Upper lobe of left lung (tissue), 6 donors: Measurements from ENCODE around the gene GPX6. TPM values are rescaled to one million over a fixed set of nuclear protein-coding genes. Genes with fewer than 3 reads are reported as not detected.

Experiments
- ATAC-seq, 2 donors: fragments of 200-7000 bp; cut with Tn5 transposase; one replicate each; pipeline ENCODE4 v1.9.1; 2022; ENCODE audit warnings: mild to moderate bottlenecking in 2 of 2, moderate library complexity in 2 of 2; ENCODE audit not compliant: low FRiP score in 2 of 2
- DNase-seq, 2 donors: peaks; one replicate each; pipeline ENCODE4 v3.0.0-alpha.2; 2019 to 2020
- H3K27ac ChIP-seq, 4 donors: fragments of 200-600 bp; sonication (generic); one replicate each; pipeline ENCODE4 v1.5.1; 2016 to 2019
- H3K27me3 ChIP-seq, 4 donors: fragments of 200-600 bp; sonication (generic); one replicate each; pipeline ENCODE4 v1.5.1; 2017 to 2019
- H3K36me3 ChIP-seq, 4 donors: fragments of 200-600 bp; sonication (generic); one replicate each; pipeline ENCODE4 v1.5.1; 2016 to 2019
- H3K4me1 ChIP-seq, 4 donors: fragments of 200-600 bp; sonication (generic); one replicate each; pipeline ENCODE4 v1.5.1; 2018 to 2019
- H3K4me3 ChIP-seq, 4 donors: fragments of 200-600 bp; sonication (generic); one replicate each; pipeline ENCODE4 v1.5.1; 2017 to 2019; ENCODE audit warnings: mild to moderate bottlenecking in 2 of 4, moderate library complexity in 1 of 4
- H3K9me3 ChIP-seq, 4 donors: fragments of 200-600 bp; sonication (generic); one replicate each; pipeline ENCODE4 v1.5.1; 2018 to 2019
- CTCF ChIP-seq, 6 experiments: fragments of 450-650 bp in 4 of 6; fragments of 200-600 bp in 2 of 6; sonication (generic) in 2 of 6; IDR thresholded peaks; one replicate each; pipeline ENCODE4 v1.5.1; 2016 to 2019; ENCODE audit warnings: antibody characterized with exemption in 6 of 6
- EP300 ChIP-seq, 4 donors: sonication (generic); formaldehyde crosslinking; IDR thresholded peaks; one replicate each; pipeline ENCODE4 v1.5.1; 2017; ENCODE audit warnings: antibody characterized with exemption in 4 of 4, control low read depth in 2 of 4
- POLR2A ChIP-seq, 4 donors: fragments of 450-650 bp; IDR thresholded peaks; one replicate each; pipeline ENCODE4 v1.5.1; 2016 to 2017; ENCODE audit warnings: antibody characterized with exemption in 4 of 4, mild to moderate bottlenecking in 2 of 4
- POLR2AphosphoS5 ChIP-seq, 2 donors: sonication (generic); formaldehyde crosslinking; IDR thresholded peaks; one replicate each; pipeline ENCODE4 v1.5.1; 2017; ENCODE audit warnings: antibody characterized with exemption in 2 of 2
- WGBS, 2 donors: methylation state at CpG; one replicate each; pipeline ENCODE4 v1.1.5; 2017 to 2018; 5-methylcytosine and 5-hydroxymethylcytosine counted together
- total RNA-seq, 6 donors: library from RNA; depleted of rRNA in 4 of 6; stranded (reverse); fragments of >200 nt in 4 of 6; gene quantifications; one replicate each; pipeline versions ENCODE4 v1.1.0 to v1.2.1, GENCODE V29; 2016 to 2021
- donor health status: DM: no; HTN: no; CAD: no; lungs with moderate emphysema.
- donor health status: DM: no; HTN: yes; CAD: no; lungs with severe emphysema.

Gene GPX6
- total RNA-seq, 6 donors from 2014 or later: not detected

GRCh38 chr6:28537065-28537464 is 21.5 kb upstream of the GPX6 start:
- Histone ChIP-seq H3K27ac (no peak overlapping the region), H3K27me3 (peaks cover 0 to 3% (median 0%) of the 10 kb centered on the region in 4 donors), H3K9me3 (no peaks in the 10 kb centered on the region), H3K4me1 (no peaks in the 10 kb centered on the region), H3K36me3 (no peaks in the 10 kb centered on the region), H3K4me3 (no peak overlapping the region)
- TF ChIP-seq EP300 (IDR thresholded peaks at IDR 0.05) (no peak), CTCF (IDR thresholded peaks at IDR 0.05) (no peak), POLR2AphosphoS5 (IDR thresholded peaks at IDR 0.05) (no peak), POLR2A (IDR thresholded peaks at IDR 0.05) (no peak)
- DNase-seq (no peak), ATAC-seq (no peak)
- WGBS, 2 donors: 12 to 19% methylated on average over 18 of the region's 18 CpGs

GRCh38 chr6:28534875-28535274 is 19.3 kb upstream of the GPX6 start:
- ATAC-seq: no peak
- Histone ChIP-seq H3K9me3 (no peaks in the 10 kb centered on the region), H3K27me3 (peaks cover 0 to 3% (median 0%) of the 10 kb centered on the region in 4 donors), H3K36me3 (no peaks in the 10 kb centered on the region), H3K27ac (no peak overlapping the region), H3K4me1 (no peaks in the 10 kb centered on the region), H3K4me3 (no peak overlapping the region)
- TF ChIP-seq CTCF (IDR thresholded peaks at IDR 0.05) (no peak), POLR2A (IDR thresholded peaks at IDR 0.05) (no peak), POLR2AphosphoS5 (IDR thresholded peaks at IDR 0.05) (no peak), EP300 (IDR thresholded peaks at IDR 0.05) (no peak)
- DNase-seq: no peak
- WGBS, 2 donors: 50 to 66% methylated on average over 2 of the region's 2 CpGs

GRCh38 chr6:28534306-28534705 is 18.7 kb upstream of the GPX6 start:
- Histone ChIP-seq H3K27me3 (peaks cover 0 to 3% (median 0%) of the 10 kb centered on the region in 4 donors), H3K36me3 (no peaks in the 10 kb centered on the region), H3K4me3 (no peak overlapping the region), H3K9me3 (no peaks in the 10 kb centered on the region), H3K4me1 (no peaks in the 10 kb centered on the region), H3K27ac (no peak overlapping the region)
- no peak for TF ChIP-seq POLR2A (IDR thresholded peaks at IDR 0.05)
- TF ChIP-seq POLR2AphosphoS5 (IDR thresholded peaks at IDR 0.05): no peak
- TF ChIP-seq EP300 (IDR thresholded peaks at IDR 0.05): no peak
- TF ChIP-seq CTCF (IDR thresholded peaks at IDR 0.05): no peak
- ATAC-seq (no peak), DNase-seq (no peak)
- WGBS, 2 donors: 66 to 72% methylated on average over 3 of the region's 3 CpGs

- Histone ChIP-seq H3K4me1 (no peaks in the 10 kb centered on the region), H3K4me3 (no peak overlapping the region), H3K9me3 (no peaks in the 10 kb centered on the region), H3K27me3 (no peaks in the 10 kb centered on the region), H3K27ac (no peak overlapping the region), H3K36me3 (no peaks in the 10 kb centered on the region)
- TF ChIP-seq POLR2AphosphoS5 (IDR thresholded peaks at IDR 0.05) (no peak), POLR2A (IDR thresholded peaks at IDR 0.05) (no peak), CTCF (IDR thresholded peaks at IDR 0.05) (no peak), EP300 (IDR thresholded peaks at IDR 0.05) (no peak)
- ATAC-seq: no peak
- no peak for DNase-seq
- 76 to 80% methylated on average over 7 of the region's 7 CpGs for WGBS, 2 donors
These were observed 16.0 kb upstream of the GPX6 start for GRCh38 chr6:28531479-28532128.

GRCh38 chr6:28530777-28531176 is 15.2 kb upstream of the GPX6 start:
- H3K9me3 ChIP-seq: no peaks in the 10 kb centered on the region
- no peak overlapping the region for H3K4me3 ChIP-seq
- DNase-seq (no peak), ATAC-seq (no peak)
- no peak overlapping the region for H3K27ac ChIP-seq
- H3K27me3 ChIP-seq: no peaks in the 10 kb centered on the region
- 5 to 14% methylated on average over 1 of the region's 1 CpG for WGBS, 2 donors
- H3K4me1 ChIP-seq: no peaks in the 10 kb centered on the region
- no peaks in the 10 kb centered on the region for H3K36me3 ChIP-seq
- TF ChIP-seq POLR2AphosphoS5 (IDR thresholded peaks at IDR 0.05): no peak
- no peak for TF ChIP-seq EP300 (IDR thresholded peaks at IDR 0.05)
- no peak for TF ChIP-seq POLR2A (IDR thresholded peaks at IDR 0.05)
- TF ChIP-seq CTCF (IDR thresholded peaks at IDR 0.05): no peak
